CD4-positive, alpha-beta T cell treated with Interleukin-12 subunit alpha and Interleukin-12 subunit beta, for 1 hour (primary cell): ENCODE measurements around the gene ELFN2.

Source experiments
- DNase-seq: peaks from one replicate; pipeline ENCODE4 v3.0.0-alpha.2; 2020

The ELFN2 gene

GRCh38 chr22:37453696-37454095 lies 26.4 kb upstream of the ELFN2 start:
- no peak for DNase-seq

- no peak for DNase-seq
Observed at GRCh38 chr22:37451218-37451617, 23.9 kb upstream of the ELFN2 start.

GRCh38 chr22:37449331-37450001 lies 22.2 kb upstream of the ELFN2 start:
- no peak for DNase-seq

- no peak for DNase-seq
Observed at GRCh38 chr22:37448516-37449127, 21.3 kb upstream of the ELFN2 start.

- DNase-seq = no peak
Observed at GRCh38 chr22:37445501-37445900, 18.2 kb upstream of the ELFN2 start.

- no peak for DNase-seq
Observed at GRCh38 chr22:37443977-37444376, 16.7 kb upstream of the ELFN2 start.

GRCh38 chr22:37443086-37443485 lies 15.8 kb upstream of the ELFN2 start:
- no peak for DNase-seq

GRCh38 chr22:37442537-37442936 lies 15.3 kb upstream of the ELFN2 start:
- no peak for DNase-seq

GRCh38 chr22:37442135-37442534 lies 14.9 kb upstream of the ELFN2 start:
- no peak for DNase-seq

- DNase-seq = no peak
Observed at GRCh38 chr22:37440875-37441274, 13.6 kb upstream of the ELFN2 start.

- no peak for DNase-seq
Observed at GRCh38 chr22:37439347-37439746, 12.1 kb upstream of the ELFN2 start.

GRCh38 chr22:37435970-37436603 lies 8.8 kb upstream of the ELFN2 start:
- DNase-seq = no peak

- no peak for DNase-seq
Observed at GRCh38 chr22:37433786-37434185, 6.5 kb upstream of the ELFN2 start.

GRCh38 chr22:37432708-37433054 lies 5.4 kb upstream of the ELFN2 start:
- DNase-seq = no peak

GRCh38 chr22:37431801-37432707 lies 4.8 kb upstream of the ELFN2 start:
- no peak for DNase-seq

- no peak for DNase-seq
Observed at GRCh38 chr22:37431366-37431765, 4.1 kb upstream of the ELFN2 start.

- DNase-seq = no peak
Observed at GRCh38 chr22:37430941-37431340, 3.7 kb upstream of the ELFN2 start.

GRCh38 chr22:37428649-37429586 lies 1.6 kb upstream of the ELFN2 start:
- peak; percentile 66 for DNase-seq

- no peak for DNase-seq
Observed at GRCh38 chr22:37427711-37428635, 694 bp upstream of the ELFN2 start.

GRCh38 chr22:37426706-37427134 lies 559 bp downstream of the ELFN2 start:
- DNase-seq = no peak
